Transverse colon (tissue), 4 donors: ENCODE data around the gene ADAM12. TPM values are rescaled to one million over a fixed set of nuclear protein-coding genes. Genes with fewer than 3 reads are reported as not detected.

ENCODE experiments used
- DNase-seq: peaks from one replicate; pipeline ENCODE4 v3.0.0-alpha.2; 2019
- H3K27ac ChIP-seq, 4 donors: fragments of 200-600 bp; sonication (generic); 2 replicates each; pipeline ENCODE4 v1.5.1; 2016 to 2018; ENCODE audit warnings: inconsistent platforms in 4 of 4
- H3K27me3 ChIP-seq: fragments of 200-600 bp; sonication (generic); 2 replicates; pipeline ENCODE4 v1.5.1; 2017; ENCODE audit warnings: inconsistent platforms
- H3K36me3 ChIP-seq, 4 donors: fragments of 200-600 bp; sonication (generic); 2 replicates each; pipeline ENCODE4 v1.5.1; 2017 to 2019; ENCODE audit warnings: inconsistent platforms in 4 of 4
- H3K4me1 ChIP-seq, 4 donors: fragments of 200-600 bp; sonication (generic); 2 replicates each; pipeline ENCODE4 v1.5.1; 2017 to 2020; ENCODE audit warnings: inconsistent platforms in 4 of 4
- H3K4me3 ChIP-seq, 4 donors: fragments of 200-600 bp; sonication (generic); 1 replicate in 1 of 4; 2 replicates in 3 of 4; pipeline versions ENCODE4 v1.5.1 to v1.6.1; 2017 to 2019; ENCODE audit warnings: inconsistent platforms in 4 of 4
- H3K9me3 ChIP-seq, 2 donors: fragments of 200-600 bp; sonication (generic); 2 replicates each; pipeline ENCODE4 v1.5.1; 2017 to 2019; ENCODE audit warnings: inconsistent platforms in 2 of 2
- CTCF ChIP-seq, 5 experiments: fragments of 200-600 bp in 3 of 5; fragments of 450-650 bp in 2 of 5; sonication (generic) in 3 of 5; IDR thresholded peaks; 1 replicate in 2 of 5; 2 replicates in 3 of 5; pipeline ENCODE4 v1.5.1; 2016 to 2017; ENCODE audit warnings: antibody characterized with exemption in 5 of 5, inconsistent platforms in 3 of 5, mild to moderate bottlenecking in 2 of 5, moderate library complexity in 1 of 5
- EP300 ChIP-seq: sonication (generic); formaldehyde crosslinking; IDR thresholded peaks from one replicate; pipeline ENCODE4 v1.6.1; 2017; ENCODE audit warnings: antibody characterized with exemption, low read depth
- POLR2A ChIP-seq: fragments of 450-650 bp; IDR thresholded peaks from one replicate; pipeline ENCODE4 v1.6.1; 2016; ENCODE audit warnings: antibody characterized with exemption, mild to moderate bottlenecking, moderate library complexity
- POLR2AphosphoS5 ChIP-seq, 3 donors: sonication (generic); formaldehyde crosslinking; IDR thresholded peaks; one replicate each; pipeline ENCODE4 v1.6.1; 2016; ENCODE audit warnings: antibody characterized with exemption in 3 of 3
- WGBS, 2 donors: methylation state at CpG; one replicate each; pipeline ENCODE4 v1.1.5; 2018; ENCODE audit warnings: low coverage in 1 of 2; 5-methylcytosine and 5-hydroxymethylcytosine counted together
- in situ Hi-C, 4 donors: fragments of 200-750 bp; cut with MboI; loops; one replicate each; pipeline versions ENCODE4 v1.15.0 to v1.15.1; 2017; ENCODE audit warnings: low sequenced_read_pairs in 3 of 4, low pct_ligation_motif_present in 1 of 4, low pct_unique_long_range_greater_than_20kb in 1 of 4
- intact Hi-C: fragments of 100-400 bp; cut with DNase I; formaldehyde crosslinking; loops from one replicate; pipeline ENCODE4 v1.15.1; 2023; ENCODE audit warnings: low total_unique reads
- total RNA-seq, 4 donors: library from RNA; depleted of rRNA; stranded (reverse); fragments of >200 nt; gene quantifications; one replicate each; pipeline ENCODE4 v1.1.0, GENCODE V29; 2016

The ADAM12 gene
- total RNA-seq, 4 donors from 2014 or later, result 0.14 to 2.2 (median 1.1) TPM; not detected in 1

DNA sequence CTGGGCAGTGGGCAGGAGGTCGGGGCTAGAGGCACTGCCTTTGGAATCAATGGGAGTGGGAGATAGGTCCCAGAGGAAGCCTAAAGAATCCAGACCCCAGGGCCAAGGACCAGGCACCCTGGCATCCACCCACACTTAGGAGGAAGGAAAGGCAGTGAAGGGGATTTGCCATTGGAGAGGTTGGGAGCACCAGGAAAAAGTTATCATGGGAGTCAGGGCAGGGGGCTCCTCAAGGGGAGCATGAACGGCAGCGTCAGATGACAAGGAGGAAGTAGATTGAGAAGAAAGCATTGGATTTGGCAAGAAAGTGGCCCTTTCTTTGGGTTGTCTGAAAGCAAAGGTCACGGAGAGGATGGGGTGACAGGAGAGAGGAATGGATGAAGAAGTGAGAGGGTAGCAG lies 142.8 kb downstream of the ADAM12 start:
- Histone ChIP-seq H3K36me3 (no peaks in the 10 kb centered on the region), H3K4me1 (no peaks in the 10 kb centered on the region), H3K4me3 (no peak overlapping the region), H3K27me3 (no peaks in the 10 kb centered on the region), H3K27ac (no peak overlapping the region), H3K9me3 (no peaks in the 10 kb centered on the region)
- 70 to 84% methylated on average over 3 to 4 of the region's 4 CpGs for WGBS, 2 donors
- TF ChIP-seq CTCF (IDR thresholded peaks at IDR 0.05), result no peak
- no peak for TF ChIP-seq EP300
- intact Hi-C loops, result no loop called here
- in situ Hi-C loops, result no loop called here
- no peak for DNase-seq

- H3K27me3 ChIP-seq, result no peaks in the 10 kb centered on the region
- no peak overlapping the region for H3K27ac ChIP-seq
- H3K9me3 ChIP-seq, result no peaks in the 10 kb centered on the region
- 74 to 97% methylated on average over 4 to 5 of the region's 5 CpGs for WGBS, 2 donors
- intact Hi-C loops (no loop called here), in situ Hi-C loops (no loop called here)
- TF ChIP-seq CTCF (IDR thresholded peaks at IDR 0.05) (no peak), EP300 (no peak), POLR2AphosphoS5 (IDR thresholded peaks at IDR 0.05) (no peak), POLR2A (no peak)
- no peaks in the 10 kb centered on the region for H3K36me3 ChIP-seq
- no peak overlapping the region for H3K4me3 ChIP-seq
- DNase-seq, result no peak
- H3K4me1 ChIP-seq, result no peaks in the 10 kb centered on the region
These were observed 144.3 kb downstream of the ADAM12 start for GRCh38 chr10:126243971-126244370.

DNA sequence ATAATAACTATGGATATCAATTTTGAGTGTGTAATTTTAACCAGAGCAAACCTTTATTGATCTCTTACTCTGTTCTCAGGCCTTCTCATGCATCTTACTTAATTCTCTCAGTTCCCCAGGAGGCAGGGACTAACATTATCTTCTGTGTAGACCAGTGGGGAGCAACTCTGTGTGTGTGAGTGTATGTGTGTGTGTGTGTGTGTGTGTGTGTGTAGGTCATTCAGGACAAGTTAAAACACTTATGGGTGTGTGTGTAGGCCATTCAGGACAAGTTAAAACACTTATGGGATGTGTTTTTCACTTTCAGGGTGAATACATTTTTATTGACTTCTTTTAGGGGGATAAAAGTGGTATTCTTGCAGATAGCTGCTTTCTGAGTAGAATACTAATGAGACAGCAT lies 145.0 kb downstream of the ADAM12 start:
- in situ Hi-C loops, result no loop called here
- H3K9me3 ChIP-seq, result no peaks in the 10 kb centered on the region
- intact Hi-C loops, result no loop called here
- no peak overlapping the region for H3K27ac ChIP-seq
- no peaks in the 10 kb centered on the region for H3K4me1 ChIP-seq
- no peak overlapping the region for H3K4me3 ChIP-seq
- H3K36me3 ChIP-seq, result no peaks in the 10 kb centered on the region
- no peak for TF ChIP-seq EP300
- TF ChIP-seq POLR2A, result no peak
- no peak for TF ChIP-seq CTCF (IDR thresholded peaks at IDR 0.05)
- TF ChIP-seq POLR2AphosphoS5 (IDR thresholded peaks at IDR 0.05), result no peak
- no peak for DNase-seq
- no peaks in the 10 kb centered on the region for H3K27me3 ChIP-seq

DNA sequence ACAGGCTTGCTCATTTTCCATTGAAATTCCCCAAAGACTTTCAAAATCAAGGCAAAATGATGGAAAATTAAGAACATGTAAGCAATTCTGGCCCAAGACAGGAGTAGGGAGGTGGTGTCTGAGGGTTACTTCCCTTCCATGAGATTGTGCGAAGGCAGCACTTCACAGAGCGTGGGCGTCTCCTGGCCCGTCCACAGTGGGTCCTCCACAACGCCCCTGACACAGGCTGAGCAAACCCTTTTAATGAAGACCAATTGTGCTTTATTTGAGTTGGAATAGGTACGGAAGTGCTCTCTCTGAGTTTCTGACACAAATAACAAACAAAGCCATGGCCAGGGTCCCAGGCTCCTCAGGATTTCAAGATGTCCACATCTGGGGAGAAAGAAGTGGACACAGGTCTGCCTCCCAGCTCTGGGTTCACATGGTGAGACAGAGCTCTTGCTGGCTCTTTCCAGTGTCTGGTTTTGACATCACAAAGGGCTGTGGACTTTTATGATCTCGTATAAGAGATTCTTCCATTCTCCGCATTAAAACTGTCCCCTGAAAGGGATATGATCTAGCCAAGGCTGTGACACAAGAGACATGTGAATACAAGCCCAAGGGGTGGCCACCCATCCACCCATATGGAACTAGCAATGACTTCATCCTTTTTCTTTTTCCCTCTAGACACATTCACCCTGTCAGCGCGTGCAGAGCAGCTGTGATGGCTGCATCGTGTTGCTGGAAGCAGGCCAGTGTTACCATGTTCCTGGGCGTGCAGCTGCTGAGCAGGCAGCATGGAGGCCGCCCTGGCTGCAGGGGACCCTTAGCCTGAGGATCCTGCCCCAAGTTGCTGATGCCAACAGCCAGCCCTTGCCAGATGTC lies 145.6 kb downstream of the ADAM12 start:
- Histone ChIP-seq H3K27me3 (no peaks in the 10 kb centered on the region), H3K36me3 (no peaks in the 10 kb centered on the region), H3K27ac (no peak overlapping the region), H3K4me1 (no peaks in the 10 kb centered on the region), H3K9me3 (no peaks in the 10 kb centered on the region), H3K4me3 (no peak overlapping the region)
- no peak for DNase-seq
- intact Hi-C loops, result no loop called here
- TF ChIP-seq CTCF (IDR thresholded peaks at IDR 0.05) (no peak), POLR2AphosphoS5 (IDR thresholded peaks at IDR 0.05) (no peak), EP300 (no peak), POLR2A (no peak)
- WGBS, 2 donors, result 61 to 65% methylated on average over 5 to 13 of the region's 13 CpGs
- in situ Hi-C loops, result no loop called here
